GM21381 (cell line): ENCODE measurements around the gene C3.
"Not testable (repeated sequence)": the region's sequence is repeated elsewhere in the genome, so short reads cannot be mapped to it uniquely, and the experiment has no call there.

Source experiments
- ATAC-seq: cut with Tn5 transposase; IDR thresholded peaks from one replicate; pipeline ENCODE4 v1.9.1; 2021; ENCODE audit warnings: mild to moderate bottlenecking, moderate library complexity; ENCODE audit not compliant: unreplicated experiment

The C3 gene

DNA sequence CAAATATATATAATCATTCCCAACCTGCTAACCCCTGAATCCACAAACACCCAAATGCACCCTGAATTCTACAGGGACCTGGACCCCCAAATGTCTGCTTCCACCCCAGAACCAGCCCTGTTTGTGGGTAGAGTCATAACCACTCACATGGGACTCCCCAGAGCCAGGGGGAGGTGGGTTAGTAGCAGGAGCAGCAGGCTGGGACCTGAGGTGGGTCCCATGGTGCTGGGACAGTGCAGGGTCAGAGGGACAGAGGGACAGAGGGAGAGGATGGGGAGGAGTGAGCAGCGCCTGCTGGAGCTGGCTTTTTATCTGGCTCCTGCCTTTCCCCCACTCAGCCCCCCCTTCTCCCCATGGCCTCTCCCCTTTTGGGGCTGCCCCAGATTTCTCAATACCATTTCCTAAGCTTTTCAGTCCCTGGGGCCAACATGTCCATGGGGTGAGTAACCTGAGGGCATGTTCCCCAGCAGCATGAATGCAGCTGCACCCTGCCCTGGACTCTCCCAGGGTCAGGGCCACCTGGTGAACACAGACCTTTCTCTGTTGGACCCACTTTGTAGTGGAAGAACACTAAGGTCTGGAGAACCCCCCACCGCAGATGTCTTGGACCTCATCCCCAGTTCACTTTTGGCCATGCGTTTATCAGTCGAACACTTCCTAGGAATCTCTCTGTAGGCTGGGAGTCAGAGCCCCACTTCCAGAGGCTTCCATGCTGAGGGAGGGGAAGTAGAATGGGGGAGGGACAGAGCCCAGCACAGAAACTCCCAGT lies at the start of gene C3:
C3 (minus strand) TSS at position 282 of the 769 bp plus-strand sequence; CDS start at position 221, 61 bp downstream.
- ATAC-seq: no peak

DNA sequence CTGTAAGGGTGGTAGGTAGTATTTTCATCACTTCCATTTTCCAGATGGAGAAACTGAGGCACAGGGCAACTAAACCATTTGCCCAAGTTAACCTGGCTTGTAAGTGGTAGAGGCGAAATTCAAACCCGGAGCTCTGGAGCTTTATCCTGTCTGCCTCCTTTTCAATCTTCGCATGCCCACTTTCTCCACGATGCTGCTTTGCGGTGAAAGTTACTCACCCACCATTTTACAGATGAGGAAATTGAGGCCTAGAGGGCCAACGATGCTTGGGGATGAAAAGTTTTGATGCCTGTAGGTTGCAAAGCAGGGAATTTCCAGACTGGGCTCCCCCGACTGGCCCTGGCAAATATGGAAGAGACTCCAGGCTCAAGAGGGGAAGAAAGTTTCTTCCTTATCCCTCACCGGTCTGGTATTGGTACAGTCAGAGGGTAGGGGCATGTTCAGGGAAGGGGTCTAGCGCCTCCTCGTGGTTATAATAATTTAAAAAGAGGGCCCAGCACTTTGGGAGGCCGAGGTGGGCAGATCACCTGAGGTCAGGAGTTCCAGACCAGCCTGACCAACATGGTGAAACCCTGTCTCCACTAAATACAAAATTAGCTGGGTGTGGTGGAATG lies 48.7 kb upstream of the C3 start:
- no peak for ATAC-seq

- no peak for ATAC-seq
These were observed 47.9 kb upstream of the C3 start for GRCh38 chr19:6768236-6768785.

DNA sequence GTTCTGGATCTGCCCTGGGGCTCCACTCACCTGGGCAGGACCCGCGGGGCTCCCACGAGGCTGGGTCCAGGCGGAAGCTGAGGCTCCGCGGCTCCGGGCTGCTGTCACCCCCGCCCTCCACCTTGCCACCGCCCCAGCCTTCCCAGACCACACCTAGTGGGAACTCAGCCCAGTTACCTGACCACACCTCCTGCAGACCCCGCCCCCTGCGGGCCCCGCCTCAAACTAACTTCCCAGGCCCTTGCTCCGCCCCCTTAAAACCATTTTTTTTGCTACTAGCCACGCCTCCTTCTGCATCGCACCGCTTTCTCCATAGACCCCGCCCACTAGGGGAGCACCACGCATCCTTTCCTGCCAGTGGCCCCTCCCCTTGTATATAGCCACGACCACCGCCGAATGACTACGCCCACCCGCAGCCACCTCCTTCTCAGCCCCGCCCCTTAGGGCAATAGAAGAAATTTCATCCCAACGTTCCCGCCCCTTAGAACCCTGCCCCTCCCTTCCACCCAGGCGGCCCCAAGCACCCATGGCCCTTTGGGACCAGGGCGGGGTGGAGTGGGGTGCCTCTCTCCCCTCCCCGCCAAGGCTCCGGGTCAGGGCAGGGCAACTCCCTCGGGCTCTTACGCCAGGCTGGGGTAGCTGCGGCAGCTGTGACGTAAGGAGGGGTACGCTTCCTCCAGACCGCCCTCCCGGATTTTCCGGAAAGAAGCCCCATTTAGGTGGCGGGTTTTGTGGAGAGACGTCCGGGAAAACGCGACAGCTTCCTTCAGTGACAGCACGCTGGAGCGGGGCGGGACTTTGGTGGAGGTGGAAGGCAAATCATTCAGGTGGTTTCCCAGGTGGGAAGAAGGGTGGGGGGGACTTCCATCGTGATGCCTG lies 47.1 kb upstream of the C3 start, which contains the start of gene SH2D3A:
SH2D3A (minus strand) TSS at position 79 of the 879 bp plus-strand sequence. CDS start 3,687 bp downstream, outside the sequence.
- peak; percentile 64 for ATAC-seq

- ATAC-seq: peak; percentile 10
These were observed 46.6 kb upstream of the C3 start for GRCh38 chr19:6767081-6767356.

DNA sequence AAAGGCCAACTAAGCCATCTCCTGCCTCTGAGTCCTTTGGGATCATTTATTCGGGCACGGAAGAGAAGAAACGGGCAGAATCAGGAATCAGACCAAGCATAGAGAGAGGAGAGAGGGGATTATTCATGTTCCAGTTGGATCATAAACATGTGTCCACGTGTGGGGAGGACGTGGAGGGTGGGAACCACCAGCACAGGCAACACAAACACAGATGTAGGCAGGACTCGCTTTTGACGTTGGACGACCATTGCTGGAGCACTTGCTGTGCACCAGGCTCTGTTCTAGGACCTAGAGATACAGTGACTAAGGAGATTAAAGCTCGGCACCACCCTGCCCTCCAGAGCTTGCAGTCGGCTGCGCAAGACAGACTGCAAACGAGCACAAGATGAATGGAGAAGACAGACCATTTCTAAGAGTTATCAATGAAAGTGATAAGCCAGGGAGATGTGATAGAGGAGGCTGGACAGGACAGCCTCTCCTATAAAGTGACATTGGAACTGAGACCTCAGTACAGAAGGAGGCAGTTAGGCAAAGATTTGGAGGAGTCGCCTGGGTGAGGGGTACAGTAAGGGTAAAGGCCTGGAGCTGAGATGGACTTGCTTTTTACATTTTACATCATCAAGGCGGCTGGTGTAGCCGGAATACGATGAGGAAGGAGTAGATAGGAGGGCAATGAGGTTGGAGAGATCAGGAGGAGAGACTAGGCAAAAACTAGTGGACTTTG lies 46.1 kb upstream of the C3 start:
- ATAC-seq: no peak

GRCh38 chr19:6765738-6766356 lies 45.4 kb upstream of the C3 start:
- ATAC-seq: no peak

DNA sequence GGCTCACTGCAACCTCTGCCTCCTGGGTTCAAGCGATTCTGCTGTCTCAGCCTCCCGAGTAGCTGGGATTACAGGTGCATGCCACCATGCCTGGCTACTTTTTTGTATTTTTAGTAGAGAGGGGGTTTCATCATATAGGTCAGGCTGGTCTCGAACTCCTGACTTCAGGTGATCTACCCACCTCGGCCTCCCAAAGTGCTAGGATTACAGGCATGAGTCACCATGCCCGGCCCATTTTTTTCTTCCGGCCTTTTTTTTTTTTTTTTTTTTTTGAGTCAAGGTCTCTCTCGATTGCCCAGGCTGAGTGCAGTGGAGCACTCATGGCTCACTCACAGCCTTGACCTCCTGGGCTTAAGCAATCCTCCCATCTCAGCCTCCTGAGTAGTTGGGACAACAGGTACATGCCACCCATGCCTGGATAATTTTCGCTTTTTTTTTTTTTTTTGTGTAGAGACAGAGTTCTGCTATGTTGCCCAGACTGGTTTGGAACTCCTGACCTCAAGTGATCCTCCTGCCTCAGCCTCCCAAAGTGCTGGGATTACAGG lies 41.9 kb upstream of the C3 start:
- not testable (repeated sequence) for ATAC-seq

DNA sequence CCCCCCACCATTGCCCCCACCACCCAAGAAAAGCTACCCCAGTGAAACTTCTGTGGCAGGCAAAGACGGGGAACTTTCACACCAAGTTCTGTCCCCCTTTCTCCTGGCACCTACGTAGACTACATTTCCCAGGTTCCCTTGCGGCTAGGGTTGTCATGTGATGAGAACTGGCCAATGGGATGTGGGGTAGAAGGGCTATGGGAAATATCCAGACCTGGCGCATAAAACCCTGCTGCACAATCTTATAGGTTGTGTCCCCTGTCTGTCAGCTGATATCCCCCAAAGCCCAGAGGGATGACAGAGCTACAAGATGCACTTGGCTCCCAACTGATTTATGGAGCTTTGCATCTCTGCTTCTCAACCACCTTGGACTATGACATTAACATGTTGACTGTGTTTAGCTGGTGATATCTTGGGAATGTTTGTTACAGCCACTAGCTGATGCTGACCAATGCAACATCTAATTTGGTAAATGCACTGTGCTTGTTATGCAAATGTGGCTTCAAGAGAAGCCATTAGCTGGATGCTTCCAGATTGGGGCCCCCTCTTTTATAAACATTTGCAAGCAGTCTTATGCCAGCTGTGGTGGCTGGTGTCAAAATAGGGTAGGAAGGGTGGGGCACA lies 40.7 kb upstream of the C3 start:
- ATAC-seq: no peak

GRCh38 chr19:6760606-6761005 lies 40.2 kb upstream of the C3 start:
- no peak for ATAC-seq

DNA sequence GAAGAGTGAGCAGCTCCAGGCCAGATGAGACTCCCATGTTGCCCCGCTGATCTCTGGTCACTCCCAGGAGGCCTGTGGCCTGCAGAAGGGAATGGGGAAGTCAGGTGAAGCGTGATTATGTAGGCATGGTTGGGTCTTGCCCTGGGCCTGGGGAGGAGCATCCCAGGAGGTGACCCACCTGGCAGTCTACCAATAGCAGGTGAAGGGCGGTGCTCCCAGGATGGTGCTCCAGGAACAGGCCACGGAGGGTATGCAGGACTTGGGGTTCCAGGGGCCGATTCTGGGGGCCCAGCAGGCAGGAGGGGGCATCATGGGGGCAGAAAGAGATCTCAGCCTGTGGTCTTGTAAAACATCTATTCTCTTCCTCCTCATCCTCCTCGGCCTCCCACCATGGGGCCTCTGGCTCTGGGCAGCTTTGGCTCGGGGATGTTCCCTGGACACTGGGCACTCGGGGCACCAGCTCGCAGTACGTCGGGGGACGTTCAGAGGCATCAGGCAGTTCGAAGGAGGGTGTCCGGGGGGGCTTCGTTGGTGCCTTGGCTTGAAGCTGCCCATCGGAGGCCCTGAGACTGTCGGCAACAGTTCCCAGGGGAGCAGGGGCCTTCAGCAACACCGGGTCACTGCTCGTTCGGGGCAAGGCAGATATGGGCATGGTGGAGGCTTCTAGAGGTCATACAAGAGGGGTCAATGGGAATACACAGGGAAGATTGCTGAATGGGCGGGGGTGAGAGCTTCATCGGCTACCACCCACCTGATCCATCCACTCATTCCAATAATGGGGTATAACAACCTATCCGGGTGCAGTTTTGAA lies 34.4 kb upstream of the C3 start:
- ATAC-seq: no peak

- no peak for ATAC-seq
These were observed 33.7 kb upstream of the C3 start for GRCh38 chr19:6754136-6754535.

DNA sequence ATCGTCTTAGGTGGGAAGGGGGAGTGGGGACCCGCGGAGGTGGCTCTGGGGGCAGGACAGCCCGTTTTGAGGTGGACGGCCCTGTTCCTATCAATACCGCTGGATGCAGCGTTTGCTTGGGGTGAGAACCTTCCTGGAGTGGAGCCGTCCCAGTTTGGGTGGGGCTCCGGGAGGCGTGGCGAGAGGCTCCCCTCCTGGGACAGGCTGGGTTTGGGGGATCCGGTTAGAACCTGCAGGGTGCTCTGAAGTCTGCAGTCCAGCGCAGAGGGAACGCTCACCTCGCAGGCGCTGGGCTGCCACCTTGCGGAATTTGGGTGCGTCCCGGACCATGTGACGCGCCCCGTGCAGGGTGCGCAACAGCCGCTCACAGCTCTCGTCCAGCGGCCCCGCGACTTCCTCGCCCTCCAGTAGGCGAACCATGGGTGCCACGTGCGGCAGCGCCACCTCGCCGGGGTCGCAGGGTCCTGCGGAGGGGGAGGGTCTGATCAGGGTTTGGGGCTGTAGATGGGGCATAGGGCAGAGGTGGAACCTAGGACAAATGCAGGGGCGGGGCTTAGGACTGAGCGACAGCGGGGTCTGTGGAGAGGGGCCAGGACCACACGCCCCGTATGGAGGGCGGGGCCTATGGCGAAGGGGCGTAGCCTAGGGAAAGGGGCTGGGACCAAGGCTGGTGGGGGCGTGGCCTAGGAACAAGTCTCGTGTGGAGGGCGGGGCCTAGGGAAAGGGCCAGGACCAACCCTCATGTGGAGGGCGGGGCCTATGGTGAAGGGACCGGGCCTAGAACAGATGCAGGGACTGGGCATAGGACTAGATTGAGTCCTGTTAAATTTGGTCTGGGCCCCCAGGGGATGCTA lies 33.0 kb upstream of the C3 start:
- peak; percentile 80 for ATAC-seq

DNA sequence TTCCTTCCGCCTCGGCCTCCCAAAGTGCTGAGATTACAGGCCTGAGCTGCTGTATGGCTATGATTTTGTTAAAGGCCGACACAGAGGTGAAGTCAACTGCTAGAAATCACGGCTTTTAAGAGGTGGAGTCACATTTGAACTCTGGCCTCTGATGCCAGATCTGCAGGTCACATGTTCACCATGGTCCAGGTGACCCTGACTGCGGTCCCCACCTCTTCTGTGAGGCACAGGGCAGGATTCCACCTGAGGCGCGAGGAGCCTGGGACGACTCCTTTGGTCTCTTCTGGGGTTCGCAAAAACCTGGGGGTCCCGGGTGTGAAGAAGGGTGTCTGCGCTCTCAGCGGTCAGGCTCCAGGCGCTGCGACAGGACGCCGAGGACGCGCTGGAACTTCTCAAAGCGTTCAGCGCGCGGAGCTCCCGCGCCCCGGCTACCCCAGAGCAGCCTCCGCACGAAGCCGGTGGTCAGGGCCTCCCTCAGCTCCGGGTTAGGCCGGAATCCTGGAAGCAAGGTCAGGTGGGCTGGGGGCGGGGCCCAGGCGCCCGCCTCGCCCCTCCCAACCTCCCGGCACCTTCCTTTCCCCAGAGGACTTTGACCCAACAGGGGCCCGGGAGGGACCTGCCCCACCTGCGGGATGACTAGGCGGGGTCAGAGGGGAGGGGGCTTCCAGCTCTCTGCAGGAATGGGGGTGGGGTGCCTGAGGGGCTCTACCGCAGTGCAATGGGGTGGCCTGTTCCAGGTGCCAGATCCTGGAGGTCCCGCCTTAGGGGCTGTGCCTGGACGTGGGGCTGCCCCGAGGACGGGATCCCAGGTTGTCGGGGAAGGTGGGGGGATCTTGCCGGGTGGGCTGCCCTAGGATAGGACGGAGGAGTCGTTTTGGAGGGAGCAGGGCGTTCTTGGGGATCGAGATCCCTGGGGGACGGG lies 32.1 kb upstream of the C3 start:
- ATAC-seq: no peak

GRCh38 chr19:6751189-6751588 lies 30.7 kb upstream of the C3 start:
- no peak for ATAC-seq

- no peak for ATAC-seq
These were observed 29.6 kb upstream of the C3 start for GRCh38 chr19:6750062-6750461.

DNA sequence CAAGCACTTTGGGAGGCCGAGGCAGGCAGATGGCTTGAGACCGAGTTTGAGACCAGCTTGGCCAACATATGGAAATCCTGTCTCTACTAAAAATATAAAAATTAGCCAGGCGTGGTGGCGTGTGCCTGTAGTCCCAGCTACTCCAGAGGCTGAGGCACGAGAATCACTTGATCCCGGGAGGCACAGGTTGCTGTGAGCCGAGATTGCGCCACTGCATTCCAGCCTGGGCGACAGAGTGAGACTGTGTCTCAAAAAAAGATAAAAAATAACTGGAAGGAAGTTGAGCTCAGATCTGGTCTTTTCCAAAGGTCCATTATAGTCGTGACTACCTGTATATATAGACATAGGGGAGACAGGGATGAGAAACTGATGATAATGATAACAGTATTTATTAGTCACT lies 28.1 kb upstream of the C3 start:
- ATAC-seq: not testable (repeated sequence)
